ENCODE results near the gene BTLA.

- TF ChIP-seq EZH2 (IDR thresholded peaks at IDR 0.05; ENCODE audit: low read length, unreplicated experiment) (no peak), EZH2phosphoT487 (IDR thresholded peaks at IDR 0.05; ENCODE audit: borderline replicate concordance, low read length) (no peak)
- TF ChIP-seq, protein P1, sequence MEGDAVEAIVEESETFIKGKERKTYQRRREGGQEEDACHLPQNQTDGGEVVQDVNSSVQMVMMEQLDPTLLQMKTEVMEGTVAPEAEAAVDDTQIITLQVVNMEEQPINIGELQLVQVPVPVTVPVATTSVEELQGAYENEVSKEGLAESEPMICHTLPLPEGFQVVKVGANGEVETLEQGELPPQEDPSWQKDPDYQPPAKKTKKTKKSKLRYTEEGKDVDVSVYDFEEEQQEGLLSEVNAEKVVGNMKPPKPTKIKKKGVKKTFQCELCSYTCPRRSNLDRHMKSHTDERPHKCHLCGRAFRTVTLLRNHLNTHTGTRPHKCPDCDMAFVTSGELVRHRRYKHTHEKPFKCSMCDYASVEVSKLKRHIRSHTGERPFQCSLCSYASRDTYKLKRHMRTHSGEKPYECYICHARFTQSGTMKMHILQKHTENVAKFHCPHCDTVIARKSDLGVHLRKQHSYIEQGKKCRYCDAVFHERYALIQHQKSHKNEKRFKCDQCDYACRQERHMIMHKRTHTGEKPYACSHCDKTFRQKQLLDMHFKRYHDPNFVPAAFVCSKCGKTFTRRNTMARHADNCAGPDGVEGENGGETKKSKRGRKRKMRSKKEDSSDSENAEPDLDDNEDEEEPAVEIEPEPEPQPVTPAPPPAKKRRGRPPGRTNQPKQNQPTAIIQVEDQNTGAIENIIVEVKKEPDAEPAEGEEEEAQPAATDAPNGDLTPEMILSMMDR (conservative IDR thresholded peaks at IDR 0.05; ENCODE audit: low read depth, low read length) = no peak
Observed at GRCh38 chr3:112446343-112446742, 52.9 kb downstream of the BTLA start.

All from PC-3 (cell line).